Measurements from ENCODE around the gene TMEM51. TPM values are rescaled to one million over a fixed set of nuclear protein-coding genes. Genes with fewer than 3 reads are reported as not detected.

Gene TMEM51
- total RNA-seq, 1 donor: 0.72 TPM

DNA sequence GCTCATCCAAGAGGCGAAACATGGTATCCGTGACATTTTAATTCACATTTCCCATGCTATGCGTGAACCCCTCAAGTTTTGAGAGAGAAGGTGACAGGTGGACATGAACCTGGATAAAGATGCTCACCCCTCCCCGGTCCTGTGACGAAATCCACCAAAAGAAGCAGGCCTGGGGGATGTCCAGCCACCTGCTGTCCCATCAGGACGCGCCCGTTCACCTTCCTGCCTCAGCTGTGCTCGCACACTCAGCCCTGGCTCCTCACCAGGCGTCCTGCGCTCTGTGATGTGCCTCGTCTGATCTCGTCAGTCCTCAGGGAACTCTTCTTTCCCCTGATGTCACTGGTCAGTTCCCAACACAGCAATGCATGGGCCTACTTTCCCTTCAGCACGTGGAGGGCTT is 103.8 kb downstream of the TMEM51 start:
- no peaks in the 10 kb centered on the region for H3K4me1 ChIP-seq (ENCODE audit: insufficient read depth, low read length)
- TF ChIP-seq, protein P1, sequence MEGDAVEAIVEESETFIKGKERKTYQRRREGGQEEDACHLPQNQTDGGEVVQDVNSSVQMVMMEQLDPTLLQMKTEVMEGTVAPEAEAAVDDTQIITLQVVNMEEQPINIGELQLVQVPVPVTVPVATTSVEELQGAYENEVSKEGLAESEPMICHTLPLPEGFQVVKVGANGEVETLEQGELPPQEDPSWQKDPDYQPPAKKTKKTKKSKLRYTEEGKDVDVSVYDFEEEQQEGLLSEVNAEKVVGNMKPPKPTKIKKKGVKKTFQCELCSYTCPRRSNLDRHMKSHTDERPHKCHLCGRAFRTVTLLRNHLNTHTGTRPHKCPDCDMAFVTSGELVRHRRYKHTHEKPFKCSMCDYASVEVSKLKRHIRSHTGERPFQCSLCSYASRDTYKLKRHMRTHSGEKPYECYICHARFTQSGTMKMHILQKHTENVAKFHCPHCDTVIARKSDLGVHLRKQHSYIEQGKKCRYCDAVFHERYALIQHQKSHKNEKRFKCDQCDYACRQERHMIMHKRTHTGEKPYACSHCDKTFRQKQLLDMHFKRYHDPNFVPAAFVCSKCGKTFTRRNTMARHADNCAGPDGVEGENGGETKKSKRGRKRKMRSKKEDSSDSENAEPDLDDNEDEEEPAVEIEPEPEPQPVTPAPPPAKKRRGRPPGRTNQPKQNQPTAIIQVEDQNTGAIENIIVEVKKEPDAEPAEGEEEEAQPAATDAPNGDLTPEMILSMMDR (IDR thresholded peaks at IDR 0.05; ENCODE audit: extremely low read depth, low read depth, low read length): no peak
- H3K9me3 ChIP-seq (ENCODE audit: low read depth, low read length): no peaks in the 10 kb centered on the region
- H3K27ac ChIP-seq (ENCODE audit: low read depth, low read length): no peak overlapping the region
- peaks cover 14% of the 10 kb centered on the region for H3K27me3 ChIP-seq (ENCODE audit: insufficient read depth, low read length)
- no peak for DNase-seq (ENCODE audit: insufficient read length, low spot score, missing footprints)
- no peaks in the 10 kb centered on the region for H3K79me2 ChIP-seq (ENCODE audit: insufficient read depth, low read length)
- H3K36me3 ChIP-seq (ENCODE audit: insufficient read depth, low read length): no peaks in the 10 kb centered on the region
- H3K4me3 ChIP-seq (ENCODE audit: insufficient read depth, low read length): no peak overlapping the region
- H3K4me2 ChIP-seq (ENCODE audit: insufficient read depth, low read length): no peak overlapping the region
- H2AFZ ChIP-seq (ENCODE audit: low read length): no peak overlapping the region
- no peaks in the 10 kb centered on the region for H4K20me1 ChIP-seq (ENCODE audit: insufficient read depth, low read length)

DNA sequence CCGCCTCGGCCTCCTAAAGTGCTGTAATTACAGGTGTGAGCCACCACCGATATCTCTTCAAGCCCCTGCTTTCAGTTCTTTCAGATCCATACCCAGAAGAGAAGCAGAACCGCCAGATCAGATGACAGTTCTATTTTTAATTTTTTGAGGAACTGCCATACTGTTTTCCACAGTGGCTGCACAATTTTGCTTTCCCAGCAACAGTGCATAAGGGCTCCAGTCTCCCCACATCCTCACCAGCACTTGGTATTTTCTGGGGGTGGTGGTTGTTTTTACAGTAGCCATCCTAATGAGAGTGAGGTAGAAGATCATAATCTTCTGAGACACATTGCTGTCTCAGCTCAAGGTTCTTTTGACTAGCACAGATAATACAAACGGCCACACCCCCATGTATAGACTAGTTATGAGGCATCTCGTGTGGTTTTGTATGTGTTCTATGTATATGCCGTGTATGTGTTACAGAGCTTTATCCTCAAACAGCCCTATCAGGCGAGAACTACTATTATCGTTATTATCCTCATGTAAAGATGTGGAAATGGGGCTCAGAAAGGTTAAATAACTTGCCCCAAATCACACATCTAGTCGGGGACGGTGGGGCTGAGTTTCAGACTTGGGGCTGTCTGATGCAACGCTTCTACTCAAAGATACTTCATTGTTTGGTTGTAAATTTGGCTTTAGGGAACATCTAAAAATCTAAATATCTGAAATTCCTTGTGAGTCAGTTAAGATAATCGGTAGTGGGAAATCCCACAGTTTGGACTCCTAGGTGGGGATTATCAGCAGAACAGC is 105.5 kb downstream of the TMEM51 start:
- Histone ChIP-seq H3K4me2 (ENCODE audit: insufficient read depth, low read length) (no peak overlapping the region), H4K20me1 (ENCODE audit: insufficient read depth, low read length) (no peaks in the 10 kb centered on the region), H3K9me3 (ENCODE audit: low read depth, low read length) (no peaks in the 10 kb centered on the region), H3K4me3 (ENCODE audit: insufficient read depth, low read length) (no peak overlapping the region), H3K27ac (ENCODE audit: low read depth, low read length) (no peak overlapping the region), H3K79me2 (ENCODE audit: insufficient read depth, low read length) (no peaks in the 10 kb centered on the region), H2AFZ (ENCODE audit: low read length) (no peak overlapping the region), H3K27me3 (ENCODE audit: insufficient read depth, low read length) (peaks cover 7% of the 10 kb centered on the region), H3K36me3 (ENCODE audit: insufficient read depth, low read length) (no peaks in the 10 kb centered on the region), H3K4me1 (ENCODE audit: insufficient read depth, low read length) (no peaks in the 10 kb centered on the region)
- no peak for DNase-seq (ENCODE audit: insufficient read length, low spot score, missing footprints)
- TF ChIP-seq, protein P1 (IDR thresholded peaks at IDR 0.05; ENCODE audit: extremely low read depth, low read depth, low read length): no peak

DNA sequence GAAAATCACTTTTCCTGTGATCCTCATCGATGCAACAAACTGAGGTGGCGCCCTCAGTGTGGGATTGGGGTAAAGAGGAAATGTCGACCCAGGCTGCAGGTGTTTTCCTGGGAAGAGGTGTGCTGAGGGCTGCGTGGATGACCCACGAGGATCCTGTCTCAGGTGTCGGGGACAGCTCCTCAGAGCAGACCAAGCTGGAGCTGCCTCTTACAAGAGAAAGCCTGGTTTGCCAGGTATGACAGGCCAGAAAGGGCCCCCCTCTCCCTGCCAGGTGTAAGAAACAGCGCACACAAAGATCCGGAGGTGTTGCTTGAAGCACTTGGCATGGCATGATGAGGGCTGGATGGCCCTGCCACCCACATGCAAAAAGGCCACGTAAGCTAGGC is 106.1 kb downstream of the TMEM51 start:
- peaks cover 2% of the 10 kb centered on the region for H3K27me3 ChIP-seq (ENCODE audit: insufficient read depth, low read length)
- no peak overlapping the region for H2AFZ ChIP-seq (ENCODE audit: low read length)
- H3K36me3 ChIP-seq (ENCODE audit: insufficient read depth, low read length): no peaks in the 10 kb centered on the region
- no peak overlapping the region for H3K27ac ChIP-seq (ENCODE audit: low read depth, low read length)
- no peaks in the 10 kb centered on the region for H3K79me2 ChIP-seq (ENCODE audit: insufficient read depth, low read length)
- no peak overlapping the region for H3K4me2 ChIP-seq (ENCODE audit: insufficient read depth, low read length)
- no peak for DNase-seq (ENCODE audit: insufficient read length, low spot score, missing footprints)
- TF ChIP-seq, protein P1 (IDR thresholded peaks at IDR 0.05; ENCODE audit: extremely low read depth, low read depth, low read length): no peak
- no peaks in the 10 kb centered on the region for H3K9me3 ChIP-seq (ENCODE audit: low read depth, low read length)
- H3K4me1 ChIP-seq (ENCODE audit: insufficient read depth, low read length): no peaks in the 10 kb centered on the region
- no peaks in the 10 kb centered on the region for H4K20me1 ChIP-seq (ENCODE audit: insufficient read depth, low read length)
- H3K4me3 ChIP-seq (ENCODE audit: insufficient read depth, low read length): no peak overlapping the region

DNA sequence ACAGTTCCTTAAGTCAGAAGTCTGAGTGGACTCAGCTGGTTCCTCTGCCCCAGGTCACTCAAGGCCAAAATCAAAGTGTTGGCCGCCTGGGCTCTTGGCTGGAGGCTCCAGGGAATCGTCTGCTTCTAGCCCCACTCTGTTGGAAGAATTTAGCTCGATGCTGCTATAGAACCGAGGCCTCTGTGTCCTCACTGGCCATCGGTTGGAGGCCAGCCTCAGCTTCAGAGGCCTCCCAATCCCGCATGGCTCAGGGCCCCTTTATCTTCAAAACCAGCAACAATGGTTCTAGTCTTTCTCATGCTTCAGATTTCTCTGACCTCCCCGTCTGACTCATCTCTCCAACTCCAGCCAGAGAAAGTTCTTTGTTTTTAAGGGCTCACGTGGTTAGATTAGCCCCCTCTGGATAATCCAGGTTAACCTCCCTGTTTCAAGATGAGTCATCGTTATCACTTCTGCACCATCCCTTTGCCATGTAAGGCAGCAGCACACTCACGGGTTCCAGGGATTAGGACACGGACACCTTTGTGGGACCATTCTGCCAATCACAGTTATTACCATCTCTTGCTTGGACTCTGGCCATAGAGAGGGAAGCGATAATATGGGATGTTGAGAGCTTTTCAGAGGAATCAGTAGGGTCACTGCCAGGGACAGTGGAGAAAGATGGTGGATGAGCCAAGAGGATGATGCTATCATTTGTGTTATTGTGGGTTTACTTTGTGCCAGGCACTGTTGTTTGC is 107.0 kb downstream of the TMEM51 start:
- Histone ChIP-seq H3K36me3 (ENCODE audit: insufficient read depth, low read length) (no peaks in the 10 kb centered on the region), H3K79me2 (ENCODE audit: insufficient read depth, low read length) (no peaks in the 10 kb centered on the region), H3K27ac (ENCODE audit: low read depth, low read length) (no peak overlapping the region), H3K9me3 (ENCODE audit: low read depth, low read length) (peaks cover 2% of the 10 kb centered on the region), H4K20me1 (ENCODE audit: insufficient read depth, low read length) (no peaks in the 10 kb centered on the region), H3K4me1 (ENCODE audit: insufficient read depth, low read length) (no peaks in the 10 kb centered on the region), H3K4me3 (ENCODE audit: insufficient read depth, low read length) (no peak overlapping the region), H3K4me2 (ENCODE audit: insufficient read depth, low read length) (no peak overlapping the region), H3K27me3 (ENCODE audit: insufficient read depth, low read length) (peaks cover 4% of the 10 kb centered on the region), H2AFZ (ENCODE audit: low read length) (no peak overlapping the region)
- TF ChIP-seq, protein P1 (IDR thresholded peaks at IDR 0.05; ENCODE audit: extremely low read depth, low read depth, low read length): no peak
- DNase-seq (ENCODE audit: insufficient read length, low spot score, missing footprints): no peak
